ENCODE results near the gene ST6GALNAC4. TPM values are rescaled to one million over a fixed set of nuclear protein-coding genes. Genes with fewer than 3 reads are reported as not detected.

Gene ST6GALNAC4
- total and polyA plus RNA-seq, 8 donors: 3.7 to 33.6 (median 13.0) TPM

DNA sequence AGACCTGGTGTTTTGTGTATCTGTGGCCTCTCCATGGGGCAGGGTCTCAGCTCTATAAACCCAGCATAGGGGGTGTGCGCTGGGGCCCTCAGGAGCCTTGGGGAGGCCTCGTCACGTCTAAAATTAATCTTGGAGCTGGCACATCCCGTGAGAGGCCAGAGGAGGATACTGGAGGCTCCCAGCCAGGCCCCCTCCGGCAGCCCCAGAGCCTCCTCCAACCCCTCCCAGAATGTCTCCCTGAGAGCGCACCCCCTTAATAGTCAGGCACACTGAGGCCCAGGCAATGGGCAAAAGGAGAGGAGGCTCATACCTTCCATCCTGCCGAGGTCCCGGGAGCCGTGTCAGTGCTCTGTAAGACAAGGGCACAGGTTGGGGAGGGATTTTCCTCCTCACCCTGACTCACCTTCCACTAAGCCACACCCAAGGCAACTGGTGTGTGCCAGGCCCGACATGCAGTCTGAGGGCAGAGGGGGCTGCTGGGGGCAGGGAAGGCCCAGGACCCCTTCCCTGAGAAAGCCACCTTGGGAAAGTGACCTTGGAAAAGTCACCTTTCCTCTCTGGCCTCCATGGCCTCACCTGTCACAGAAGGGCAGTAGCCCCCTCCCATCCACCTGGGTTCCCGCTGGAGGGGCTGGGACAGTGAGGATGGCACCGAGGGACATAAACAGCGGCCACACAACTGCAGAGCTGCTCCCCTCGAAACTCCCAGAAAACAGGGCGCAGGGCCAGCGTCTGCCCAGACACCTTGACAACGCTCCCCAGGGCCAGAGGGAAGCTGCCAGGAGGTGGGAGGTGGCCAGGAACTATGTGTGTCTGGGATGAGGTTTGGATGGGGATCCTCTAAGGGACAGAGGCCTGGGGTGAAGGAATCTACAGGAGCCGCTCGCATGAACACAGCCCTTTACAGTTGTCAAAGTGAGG is 42.3 kb downstream of the ST6GALNAC4 start:
- Histone ChIP-seq H3K27ac (peak overlapping the region in 4 of 5 donors; percentile 38 to 87 (median 66)), H3K36me3 (peaks cover 5 to 36% (median 26%) of the 10 kb centered on the region in 4 donors), H3K27me3 (no peaks in the 10 kb centered on the region), H3K4me1 (peaks cover 50 to 57% (median 54%) of the 10 kb centered on the region in 4 donors), H3K4me3 (peak overlapping the region in 2 of 4 donors; percentile 15 to 72), H3K9me3 (no peaks in the 10 kb centered on the region)
- intact Hi-C loops (cut with DNase I; ENCODE audit: low total_unique reads): no loop called here
- DNase-seq: no peak
- TF ChIP-seq EP300 (IDR thresholded peaks at IDR 0.05) (no peak), POLR2AphosphoS5 (IDR thresholded peaks at IDR 0.05) (no peak), POLR2A (IDR thresholded peaks at IDR 0.05) (no peak)
- TF ChIP-seq, protein P1, sequence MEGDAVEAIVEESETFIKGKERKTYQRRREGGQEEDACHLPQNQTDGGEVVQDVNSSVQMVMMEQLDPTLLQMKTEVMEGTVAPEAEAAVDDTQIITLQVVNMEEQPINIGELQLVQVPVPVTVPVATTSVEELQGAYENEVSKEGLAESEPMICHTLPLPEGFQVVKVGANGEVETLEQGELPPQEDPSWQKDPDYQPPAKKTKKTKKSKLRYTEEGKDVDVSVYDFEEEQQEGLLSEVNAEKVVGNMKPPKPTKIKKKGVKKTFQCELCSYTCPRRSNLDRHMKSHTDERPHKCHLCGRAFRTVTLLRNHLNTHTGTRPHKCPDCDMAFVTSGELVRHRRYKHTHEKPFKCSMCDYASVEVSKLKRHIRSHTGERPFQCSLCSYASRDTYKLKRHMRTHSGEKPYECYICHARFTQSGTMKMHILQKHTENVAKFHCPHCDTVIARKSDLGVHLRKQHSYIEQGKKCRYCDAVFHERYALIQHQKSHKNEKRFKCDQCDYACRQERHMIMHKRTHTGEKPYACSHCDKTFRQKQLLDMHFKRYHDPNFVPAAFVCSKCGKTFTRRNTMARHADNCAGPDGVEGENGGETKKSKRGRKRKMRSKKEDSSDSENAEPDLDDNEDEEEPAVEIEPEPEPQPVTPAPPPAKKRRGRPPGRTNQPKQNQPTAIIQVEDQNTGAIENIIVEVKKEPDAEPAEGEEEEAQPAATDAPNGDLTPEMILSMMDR (IDR thresholded peaks at IDR 0.05): no peak
- WGBS, 5 donors: 67 to 80% (median 75%) methylated on average over 14 to 19 of the region's 19 CpGs

- H3K9me3 ChIP-seq: no peaks in the 10 kb centered on the region
- H3K4me1 ChIP-seq: peaks cover 50 to 57% (median 54%) of the 10 kb centered on the region in 4 donors
- peak overlapping the region in 4 of 5 donors; percentile 38 to 85 (median 52) for H3K27ac ChIP-seq
- peaks cover 5 to 43% (median 30%) of the 10 kb centered on the region in 4 donors for H3K36me3 ChIP-seq
- WGBS, 5 donors: 21 to 48% (median 33%) methylated on average over 4 to 10 of the region's 10 CpGs
- intact Hi-C loops (cut with DNase I; ENCODE audit: low total_unique reads): no loop called here
- H3K27me3 ChIP-seq: no peaks in the 10 kb centered on the region
- peak overlapping the region in 2 of 4 donors; percentile 15 to 26 for H3K4me3 ChIP-seq
- TF ChIP-seq POLR2AphosphoS5 (IDR thresholded peaks at IDR 0.05) (no peak), EP300 (IDR thresholded peaks at IDR 0.05) (no peak), POLR2A (IDR thresholded peaks at IDR 0.05) (no peak)
- TF ChIP-seq, protein P1 (IDR thresholded peaks at IDR 0.05): no peak
- DNase-seq: peak; percentile 79 to 90
These were observed 43.0 kb downstream of the ST6GALNAC4 start for GRCh38 chr9:127873886-127874285.

DNA sequence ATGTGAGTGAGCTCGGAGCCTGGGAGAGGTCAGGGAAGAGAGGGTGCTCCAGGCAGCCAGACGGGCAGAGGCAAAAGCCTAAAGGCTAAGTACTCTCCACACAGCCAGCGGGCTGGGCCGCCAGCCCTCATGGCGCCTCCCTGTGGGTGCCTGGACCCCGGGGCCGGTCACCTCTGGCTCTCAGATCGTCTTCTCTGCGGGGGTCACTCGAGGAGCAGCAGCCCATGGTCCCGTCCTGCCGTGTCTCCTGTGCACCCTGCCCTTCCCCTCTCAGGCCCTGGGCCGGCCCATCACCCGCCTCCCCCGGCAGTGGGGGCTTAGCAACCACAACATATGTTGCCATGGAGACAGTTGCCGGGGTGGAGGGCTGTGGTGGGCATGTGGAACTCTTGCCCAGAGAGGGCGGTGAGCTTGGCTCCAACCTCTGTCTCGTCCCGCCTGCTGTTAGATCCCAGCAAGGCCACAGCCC is 43.6 kb downstream of the ST6GALNAC4 start:
- Histone ChIP-seq H3K36me3 (peaks cover 5 to 49% (median 36%) of the 10 kb centered on the region in 4 donors), H3K4me1 (peaks cover 48 to 53% (median 51%) of the 10 kb centered on the region in 4 donors), H3K27ac (peak overlapping the region in 2 of 5 donors; percentile 58 to 85), H3K9me3 (no peaks in the 10 kb centered on the region), H3K27me3 (no peaks in the 10 kb centered on the region), H3K4me3 (no peak overlapping the region)
- 69 to 86% (median 82%) methylated on average over 5 to 19 of the region's 19 CpGs for WGBS, 5 donors
- intact Hi-C loops (cut with DNase I; ENCODE audit: low total_unique reads): no loop called here
- no peak for TF ChIP-seq POLR2A (IDR thresholded peaks at IDR 0.05)
- TF ChIP-seq EP300 (IDR thresholded peaks at IDR 0.05): no peak
- TF ChIP-seq, protein P1 (IDR thresholded peaks at IDR 0.05): no peak
- TF ChIP-seq POLR2AphosphoS5 (IDR thresholded peaks at IDR 0.05): no peak
- DNase-seq: peak in 1 of 2 donors; percentile 56

DNA sequence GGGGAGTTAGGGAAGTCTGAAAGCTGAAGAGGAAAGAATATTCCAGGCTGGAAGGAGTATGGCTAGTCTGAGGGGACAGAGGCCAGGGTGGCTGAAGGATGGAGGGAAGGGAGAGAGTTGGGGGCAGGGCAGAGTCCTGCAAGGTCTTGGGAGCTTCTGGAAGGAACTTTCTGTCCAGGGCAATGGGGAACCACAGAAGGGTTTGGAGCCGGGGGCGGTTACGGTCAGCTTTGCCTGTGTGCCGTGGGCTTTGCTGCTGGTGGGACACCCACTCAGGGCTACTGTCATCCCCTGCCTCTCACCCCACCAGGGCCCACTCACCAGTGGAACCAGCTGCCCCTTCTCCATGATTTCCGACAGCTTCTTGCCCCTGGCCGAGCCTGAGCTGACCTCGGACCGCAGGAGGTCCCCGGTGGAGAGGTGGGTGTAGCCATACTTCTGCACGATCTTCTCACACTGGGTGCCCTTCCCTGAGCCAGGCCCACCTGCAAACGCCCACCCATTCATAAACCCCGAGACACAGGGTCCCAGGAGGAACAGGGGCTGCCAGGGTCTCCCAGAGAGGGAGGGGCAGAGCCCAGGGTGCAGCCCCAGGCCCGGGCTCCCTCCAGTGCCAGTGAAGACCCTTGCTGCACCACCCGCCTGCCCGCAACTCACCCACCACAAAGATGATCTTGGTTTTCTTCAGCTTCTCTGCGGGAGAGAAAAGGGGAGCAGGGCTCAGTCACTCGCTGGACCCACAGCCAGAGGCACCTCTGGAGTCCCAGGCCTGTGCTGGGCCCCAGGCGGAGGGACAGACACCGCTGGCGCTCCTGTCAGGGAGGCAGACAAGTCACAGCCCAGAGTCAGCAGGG is 44.2 kb downstream of the ST6GALNAC4 start:
- DNase-seq: no peak
- Histone ChIP-seq H3K4me1 (peaks cover 41 to 46% (median 45%) of the 10 kb centered on the region in 4 donors), H3K27me3 (no peaks in the 10 kb centered on the region), H3K9me3 (no peaks in the 10 kb centered on the region), H3K36me3 (peaks cover 5 to 56% (median 43%) of the 10 kb centered on the region in 4 donors), H3K27ac (no peak overlapping the region), H3K4me3 (no peak overlapping the region)
- TF ChIP-seq, protein P1 (IDR thresholded peaks at IDR 0.05): no peak
- TF ChIP-seq POLR2AphosphoS5 (IDR thresholded peaks at IDR 0.05) (no peak), POLR2A (IDR thresholded peaks at IDR 0.05) (no peak), EP300 (IDR thresholded peaks at IDR 0.05) (no peak)
- intact Hi-C loops (cut with DNase I; ENCODE audit: low total_unique reads): no loop called here
- 89 to 97% (median 95%) methylated on average over 16 to 20 of the region's 20 CpGs for WGBS, 5 donors

Measured in stomach (tissue), 9 donors.